ENCODE results near the gene HSPB7. TPM values are rescaled to one million over a fixed set of nuclear protein-coding genes. Genes with fewer than 3 reads are reported as not detected.
A peak's percentile ranks its signal among the peaks of the same experiment; 100 is the strongest.

HSPB7 gene
- total RNA-seq, 6 experiments from 2014 or later = 0.54 to 2.0 (median 1.2) TPM

DNA sequence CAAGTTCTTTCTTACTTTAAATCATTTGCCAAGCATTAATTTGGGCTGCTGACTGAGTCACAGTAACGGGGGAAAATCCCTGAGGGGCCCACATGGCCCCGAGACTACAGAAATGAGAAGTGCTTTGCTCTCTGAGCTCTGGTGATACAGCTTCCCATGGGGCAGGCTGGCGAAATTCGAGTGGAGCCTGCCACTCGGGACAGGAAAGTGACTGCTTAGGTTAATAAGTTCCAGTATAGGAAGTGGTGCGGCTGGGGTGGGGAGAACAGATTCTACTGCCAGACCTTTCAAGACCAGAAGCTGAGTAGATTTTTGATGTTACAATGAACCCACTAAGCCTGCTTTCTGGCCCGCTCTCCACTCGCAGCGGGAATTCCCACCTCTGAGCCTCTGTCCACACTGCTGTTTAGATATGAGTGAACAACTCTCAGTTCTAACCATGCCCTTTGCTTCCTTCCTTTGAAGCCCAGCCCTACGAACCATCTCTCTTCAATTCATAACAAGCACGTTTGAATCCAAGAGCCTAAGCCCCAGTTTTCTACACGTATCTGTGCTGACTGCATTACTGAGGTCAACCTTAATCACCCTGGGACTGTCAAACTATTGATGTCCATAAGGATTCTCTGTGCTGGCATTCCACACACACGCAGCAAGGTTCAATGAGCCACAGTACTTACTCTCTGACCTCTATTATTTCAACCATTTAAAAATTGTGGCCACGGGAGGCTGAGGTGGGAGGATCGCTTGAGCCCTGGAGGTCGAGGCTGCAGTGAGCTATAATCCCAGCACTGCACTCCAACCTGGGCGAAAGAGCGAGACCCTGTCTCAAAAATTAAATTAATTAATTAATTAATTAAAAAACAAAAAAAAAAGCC, 51.5 kb downstream of the HSPB7 start:
- H3K4me1 ChIP-seq = no peaks in the 10 kb centered on the region
- intact Hi-C loops (cut with DNase I) = no loop called here
- H3K27ac ChIP-seq = no peak overlapping the region
- H3K27me3 ChIP-seq = no peaks in the 10 kb centered on the region
- no peak overlapping the region for H3K4me3 ChIP-seq
- DNase-seq (no peak), ATAC-seq (peak; percentile 46 to 73 (median 62))
- H3K36me3 ChIP-seq = peaks cover 0 to 4% (median 0%) of the 10 kb centered on the region in 4 donors
- WGBS (ENCODE audit: insufficient coverage, low coverage, low lambda C conversion rate, missing lambda C conversion rate) = 67% methylated on average over 11 of the region's 18 CpGs
- TF ChIP-seq POLR2A (IDR thresholded peaks at IDR 0.05) = no peak
- TF ChIP-seq, protein P1, sequence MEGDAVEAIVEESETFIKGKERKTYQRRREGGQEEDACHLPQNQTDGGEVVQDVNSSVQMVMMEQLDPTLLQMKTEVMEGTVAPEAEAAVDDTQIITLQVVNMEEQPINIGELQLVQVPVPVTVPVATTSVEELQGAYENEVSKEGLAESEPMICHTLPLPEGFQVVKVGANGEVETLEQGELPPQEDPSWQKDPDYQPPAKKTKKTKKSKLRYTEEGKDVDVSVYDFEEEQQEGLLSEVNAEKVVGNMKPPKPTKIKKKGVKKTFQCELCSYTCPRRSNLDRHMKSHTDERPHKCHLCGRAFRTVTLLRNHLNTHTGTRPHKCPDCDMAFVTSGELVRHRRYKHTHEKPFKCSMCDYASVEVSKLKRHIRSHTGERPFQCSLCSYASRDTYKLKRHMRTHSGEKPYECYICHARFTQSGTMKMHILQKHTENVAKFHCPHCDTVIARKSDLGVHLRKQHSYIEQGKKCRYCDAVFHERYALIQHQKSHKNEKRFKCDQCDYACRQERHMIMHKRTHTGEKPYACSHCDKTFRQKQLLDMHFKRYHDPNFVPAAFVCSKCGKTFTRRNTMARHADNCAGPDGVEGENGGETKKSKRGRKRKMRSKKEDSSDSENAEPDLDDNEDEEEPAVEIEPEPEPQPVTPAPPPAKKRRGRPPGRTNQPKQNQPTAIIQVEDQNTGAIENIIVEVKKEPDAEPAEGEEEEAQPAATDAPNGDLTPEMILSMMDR (IDR thresholded peaks at IDR 0.05) = no peak
- H3K9me3 ChIP-seq = no peaks in the 10 kb centered on the region

GRCh38 chr1:15965228-15965767, 52.5 kb downstream of the HSPB7 start:
- Histone ChIP-seq H3K36me3 (peaks cover 0 to 4% (median 0%) of the 10 kb centered on the region in 4 donors), H3K27ac (no peak overlapping the region), H3K4me1 (no peaks in the 10 kb centered on the region), H3K4me3 (no peak overlapping the region), H3K27me3 (no peaks in the 10 kb centered on the region), H3K9me3 (no peaks in the 10 kb centered on the region)
- no peak for DNase-seq
- ATAC-seq = peak in 1 of 4 donors; percentile 14
- TF ChIP-seq, protein P1 (IDR thresholded peaks at IDR 0.05) = no peak
- TF ChIP-seq POLR2A (IDR thresholded peaks at IDR 0.05) = no peak
- intact Hi-C loops (cut with DNase I) = no loop called here
- 64% methylated on average over 7 of the region's 7 CpGs for WGBS (ENCODE audit: insufficient coverage, low coverage, low lambda C conversion rate, missing lambda C conversion rate)

Small RNA genes within 50 kb of the gene (small RNA-seq; reads per million reads assigned to genes)
- gene AL355994.1 = 0 reads per million in 2 experiments
- gene AL355994.5 = 0 reads per million in 2 experiments

Other genes starting within 250 kb of the HSPB7 start
- 1 to 10 TPM in 2 of 6 experiments, under 1 TPM in 4; 0.42 to 1.1 (median 0.51) TPM for gene UQCRHL, start 210.4 kb downstream of the HSPB7 start, total RNA-seq
- 10 to 100 TPM; 13.5 to 33.7 (median 23.2) TPM for gene SPEN, start 170.3 kb downstream of the HSPB7 start, total RNA-seq
- 10 to 100 TPM in 4 of 6 experiments, 1 to 10 TPM in 2; 9.2 to 13.3 (median 11.0) TPM for gene ZBTB17, start 41.9 kb downstream of the HSPB7 start, total RNA-seq
- gene SRARP, start 13.8 kb downstream of the HSPB7 start, total RNA-seq = not detected
- under 1 TPM in 2 of 6 experiments, not detected in 4; 0.43 to 0.47 TPM for gene CLCNKA, start 4.0 kb upstream of the HSPB7 start, total RNA-seq
- not detected for gene CLCNKB, start 25.7 kb upstream of the HSPB7 start, total RNA-seq
- under 1 TPM in 2 of 6 experiments, not detected in 4; 0.19 to 1.00 TPM for gene FAM131C, start 55.6 kb upstream of the HSPB7 start, total RNA-seq
- 10 to 100 TPM in 4 of 6 experiments, 1 to 10 TPM in 2; 6.0 to 14.7 (median 10.8) TPM for gene EPHA2, start 138.0 kb upstream of the HSPB7 start, total RNA-seq
- gene ARHGEF19, start 194.6 kb upstream of the HSPB7 start, total RNA-seq = 1 to 10 TPM in 4 of 6 experiments, under 1 TPM in 2; 0.31 to 2.8 (median 1.5) TPM
- 1 to 10 TPM; 2.2 to 4.4 (median 3.1) TPM for gene CPLANE2, start 219.1 kb upstream of the HSPB7 start, total RNA-seq